Adrenal gland (tissue), 5 donors: ENCODE results near the gene SMIM10L2A.

ENCODE experiments used
- CTCF ChIP-seq, 6 experiments: fragments of 450-650 bp in 4 of 6; fragments of 200-600 bp in 2 of 6; sonication (generic) in 1 of 6; IDR thresholded peaks; 1 replicate in 5 of 6; 2 replicates in 1 of 6; pipeline versions ENCODE4 v1.5.1 to v1.8.0; 2016 to 2021; ENCODE audit warnings: antibody characterized with exemption in 6 of 6, mild to moderate bottlenecking in 2 of 6, moderate library complexity in 1 of 6
- POLR2A ChIP-seq, 2 donors: fragments of 450-650 bp; IDR thresholded peaks; one replicate each; pipeline ENCODE4 v1.6.1; 2017; ENCODE audit warnings: antibody characterized with exemption in 2 of 2, mild to moderate bottlenecking in 2 of 2, moderate library complexity in 1 of 2
- donor health status: DM: no; HTN: no; CAD: no.

- no peak for TF ChIP-seq CTCF (IDR thresholded peaks at IDR 0.05)
- TF ChIP-seq POLR2A (IDR thresholded peaks at IDR 0.05), result no peak
Measured at GRCh38 chrX:135382260-135382659, 39.5 kb upstream of the SMIM10L2A start.
